ENCODE data around the gene TMEM256. TPM values are rescaled to one million over a fixed set of nuclear protein-coding genes. Genes with fewer than 3 reads are reported as not detected.

The TMEM256 gene
- total RNA-seq, 1 experiment from 2014 or later: 151 TPM

DNA sequence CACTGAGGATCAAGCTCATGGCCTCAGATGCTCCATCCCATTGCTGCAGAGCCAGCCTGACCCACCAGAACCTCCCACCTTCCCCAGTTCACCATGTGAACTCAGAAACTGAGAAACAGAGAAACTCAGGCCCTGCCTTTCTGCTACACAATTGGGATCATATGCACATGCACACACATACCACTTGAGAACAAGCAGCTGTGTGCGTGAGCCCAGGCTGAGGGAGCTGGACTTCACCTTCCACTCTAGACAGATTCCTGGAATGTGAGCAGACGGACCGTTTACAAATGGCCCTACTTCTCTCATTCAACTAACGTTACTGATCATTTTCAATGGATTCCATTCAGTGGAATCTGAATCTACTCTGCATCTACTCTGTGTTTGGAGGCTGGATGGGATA lies 19.8 kb upstream of the TMEM256 start:
- Histone ChIP-seq H2AK5ac (ENCODE audit: insufficient read length, low read length) (no peak overlapping the region), H3K27ac (ENCODE audit: insufficient read length, low read depth, low read length) (no peak overlapping the region), H4K8ac (replicated peaks; ENCODE audit: insufficient read length, low read depth, low read length) (no peak overlapping the region), H3K79me1 (ENCODE audit: insufficient read depth, low read depth, low read length, poor library complexity, severe bottlenecking) (no peaks in the 10 kb centered on the region), H4K91ac (ENCODE audit: insufficient read length, low read depth, low read length) (no peak overlapping the region), H3K4me1 (ENCODE audit: insufficient read depth, low read length) (no peaks in the 10 kb centered on the region), H2BK5ac (ENCODE audit: insufficient read length, low read length) (no peak overlapping the region), H2BK12ac (ENCODE audit: insufficient read length, low read depth, low read length) (no peak overlapping the region), H3K4ac (ENCODE audit: low read depth, low read length) (no peak overlapping the region), H3K23me2 (ENCODE audit: insufficient read length, low read depth, low read length, poor library complexity, severe bottlenecking) (no peaks in the 10 kb centered on the region), H4K20me1 (ENCODE audit: control insufficient read depth, insufficient read depth, insufficient read length) (no peaks in the 10 kb centered on the region), H3K14ac (ENCODE audit: insufficient read depth, low read length) (no peak overlapping the region), H3K4me2 (ENCODE audit: insufficient read depth, insufficient read length, low read length) (no peak overlapping the region), H3K56ac (ENCODE audit: insufficient read length, low read depth, low read length) (no peak overlapping the region), H2BK120ac (ENCODE audit: low read depth, low read length, poor library complexity, severe bottlenecking) (no peak overlapping the region), H3T11ph (ENCODE audit: low read length) (no peak overlapping the region), H3K27me3 (ENCODE audit: insufficient read depth, low read length) (no peaks in the 10 kb centered on the region), H3K9ac (ENCODE audit: extremely low read depth, insufficient read length, low read length) (no peak overlapping the region), H2BK15ac (ENCODE audit: low read depth, low read length) (no peak overlapping the region), H3K9me3 (ENCODE audit: control insufficient read depth, low read depth, low read length) (no peaks in the 10 kb centered on the region), H3K79me2 (ENCODE audit: insufficient read depth, low read length) (no peaks in the 10 kb centered on the region), H2AFZ (ENCODE audit: low read length) (no peak overlapping the region), H3K23ac (ENCODE audit: insufficient read length, low read depth, low read length) (no peak overlapping the region), H2BK20ac (ENCODE audit: low read depth, low read length, poor library complexity, severe bottlenecking) (no peak overlapping the region), H3K18ac (ENCODE audit: insufficient read length, low read depth, low read length) (no peak overlapping the region), H4K5ac (ENCODE audit: insufficient read length, low read depth, low read length) (no peak overlapping the region)
- Mint-ChIP-seq H3K9me3 (no peaks in the 10 kb centered on the region; a peak in 1 of 5 replicates), H3K27me3 (ENCODE audit: low read depth) (peaks cover 7% of the 10 kb centered on the region), H3K27ac (no peak overlapping the region), H3K36me3 (ENCODE audit: insufficient read depth in 1 of 3, low read depth in 3 of 3) (peaks cover 0 to 3% (median 0%) of the 10 kb centered on the region in 3 experiments; a peak in 2 of 7 replicates), H3K4me3 (no peak overlapping the region), H3K4me1 (peaks cover 4 to 19% of the 10 kb centered on the region in 2 experiments; a peak in 3 of 4 replicates)
- WGBS (ENCODE audit: extremely low coverage, insufficient read length, low lambda C conversion rate): no CpG with 5 or more reads among the region's 4 CpGs
- TF ChIP-seq, protein P1, sequence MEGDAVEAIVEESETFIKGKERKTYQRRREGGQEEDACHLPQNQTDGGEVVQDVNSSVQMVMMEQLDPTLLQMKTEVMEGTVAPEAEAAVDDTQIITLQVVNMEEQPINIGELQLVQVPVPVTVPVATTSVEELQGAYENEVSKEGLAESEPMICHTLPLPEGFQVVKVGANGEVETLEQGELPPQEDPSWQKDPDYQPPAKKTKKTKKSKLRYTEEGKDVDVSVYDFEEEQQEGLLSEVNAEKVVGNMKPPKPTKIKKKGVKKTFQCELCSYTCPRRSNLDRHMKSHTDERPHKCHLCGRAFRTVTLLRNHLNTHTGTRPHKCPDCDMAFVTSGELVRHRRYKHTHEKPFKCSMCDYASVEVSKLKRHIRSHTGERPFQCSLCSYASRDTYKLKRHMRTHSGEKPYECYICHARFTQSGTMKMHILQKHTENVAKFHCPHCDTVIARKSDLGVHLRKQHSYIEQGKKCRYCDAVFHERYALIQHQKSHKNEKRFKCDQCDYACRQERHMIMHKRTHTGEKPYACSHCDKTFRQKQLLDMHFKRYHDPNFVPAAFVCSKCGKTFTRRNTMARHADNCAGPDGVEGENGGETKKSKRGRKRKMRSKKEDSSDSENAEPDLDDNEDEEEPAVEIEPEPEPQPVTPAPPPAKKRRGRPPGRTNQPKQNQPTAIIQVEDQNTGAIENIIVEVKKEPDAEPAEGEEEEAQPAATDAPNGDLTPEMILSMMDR (conservative IDR thresholded peaks at IDR 0.05): no peak
- DNase-seq: no peak

Measured in H9 (cell line).